ENCODE results near the gene MRLN.
A peak's percentile ranks its signal among the peaks of the same experiment; 100 is the strongest.
"Not testable (repeated sequence)": the region's sequence is repeated elsewhere in the genome, so short reads cannot be mapped to it uniquely, and the experiment has no call there.

Gene MRLN

GRCh38 chr10:59744762-59745161 lies 8.5 kb downstream of the MRLN start:
- DNase-seq: not testable (repeated sequence)

- not testable (repeated sequence) for DNase-seq
These were observed 9.1 kb downstream of the MRLN start for GRCh38 chr10:59744156-59744555.

DNA sequence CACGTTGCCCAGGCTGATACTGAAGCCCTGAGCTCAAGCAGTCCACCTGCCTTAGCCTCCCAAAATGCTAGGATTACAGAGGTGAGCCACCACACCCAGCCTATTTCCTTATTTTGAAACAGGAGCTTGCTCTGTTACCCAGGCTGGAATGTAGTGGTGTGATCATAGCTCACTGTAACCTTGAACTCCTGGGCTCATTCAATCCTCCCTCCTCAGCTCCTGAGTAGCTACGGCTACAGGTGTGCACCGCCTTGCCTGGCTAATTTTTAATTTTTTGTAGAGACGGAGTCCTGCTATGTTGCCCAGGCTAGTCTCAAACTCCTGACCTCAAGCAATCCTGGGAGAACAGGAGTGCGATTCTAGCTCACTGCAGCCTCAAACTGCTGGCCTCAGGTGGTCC lies 11.7 kb downstream of the MRLN start:
- no peak for DNase-seq

- no peak for DNase-seq
These were observed 12.2 kb downstream of the MRLN start for GRCh38 chr10:59741048-59741447.

DNA sequence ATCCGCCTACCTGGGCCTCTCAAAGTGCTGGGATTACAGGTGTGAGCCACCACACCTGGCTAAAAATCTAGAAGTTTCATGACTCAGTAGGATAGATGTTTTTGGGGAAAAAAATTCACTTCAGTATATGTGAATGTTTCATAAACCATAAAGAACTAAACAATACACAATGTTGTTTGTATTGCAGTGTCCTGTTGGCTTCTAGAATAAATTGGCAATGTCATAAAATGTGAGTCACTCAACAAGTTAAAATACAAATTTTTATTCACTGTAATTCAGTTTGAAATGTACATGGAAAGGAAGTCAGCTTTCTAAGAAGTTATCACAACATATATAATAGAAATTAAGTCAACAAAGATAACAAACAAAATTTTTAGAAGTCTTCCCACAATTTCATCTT lies 16.5 kb downstream of the MRLN start:
- DNase-seq: no peak

DNA sequence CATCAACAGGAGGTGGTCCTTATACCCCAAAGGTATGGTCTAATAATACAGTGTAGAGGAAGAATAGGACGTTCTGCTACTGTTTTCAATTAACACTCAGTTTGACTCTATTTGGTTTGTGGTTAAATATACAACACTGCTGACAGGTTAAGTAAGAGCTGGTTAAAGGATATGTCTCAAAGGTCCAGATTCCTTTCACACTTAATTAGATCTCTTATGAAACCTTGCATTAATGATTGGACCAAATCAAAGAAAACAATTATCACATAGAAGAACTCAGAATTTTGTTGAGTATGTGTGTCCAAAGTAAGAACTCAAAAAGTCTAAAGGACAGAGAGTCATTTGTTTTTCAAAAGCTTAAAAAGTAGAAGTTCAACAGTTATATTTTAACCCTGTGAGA lies 18.0 kb downstream of the MRLN start:
- DNase-seq: no peak

- no peak for DNase-seq
These were observed 19.2 kb downstream of the MRLN start for GRCh38 chr10:59734014-59734462.

GRCh38 chr10:59733321-59734013 lies 19.8 kb downstream of the MRLN start:
- DNase-seq: peak; percentile 45

DNA sequence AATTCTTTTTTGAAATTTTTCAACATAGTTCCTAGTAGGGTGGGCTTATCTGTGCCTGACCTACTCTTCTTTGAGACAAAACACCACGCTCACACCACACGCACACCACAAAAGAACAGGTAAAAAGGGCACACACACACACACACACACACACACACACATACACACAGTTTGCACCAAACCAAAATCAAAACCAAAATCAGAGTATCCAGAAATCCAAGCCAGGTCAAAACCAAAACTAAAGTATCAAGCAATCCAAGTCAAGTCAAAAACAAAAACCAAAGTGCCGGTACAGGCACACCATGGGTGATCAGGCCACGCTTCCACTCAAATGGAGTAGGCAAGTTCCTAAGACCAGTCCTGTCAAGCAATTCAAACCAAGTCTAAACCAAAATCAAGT lies 20.4 kb downstream of the MRLN start:
- DNase-seq: not testable (repeated sequence)

DNA sequence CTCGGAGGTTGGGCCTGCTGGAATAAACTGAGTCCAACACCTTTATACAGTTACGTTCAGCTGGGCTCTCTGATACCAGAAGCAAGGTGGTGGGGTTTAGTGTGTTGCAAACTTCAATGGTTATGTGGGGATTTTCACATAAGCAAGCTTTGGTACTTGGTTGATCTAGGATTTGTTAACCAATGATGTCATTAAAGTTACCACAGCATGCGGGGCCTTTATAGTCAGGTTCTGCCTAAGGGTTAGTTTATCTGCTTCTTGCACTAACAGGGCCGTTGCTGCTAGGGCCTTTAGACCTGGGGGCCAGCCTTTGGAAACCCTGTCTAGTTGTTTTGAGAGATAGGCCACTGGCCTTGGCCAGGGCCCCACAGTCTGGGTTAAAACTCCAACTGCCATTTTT lies 24.1 kb downstream of the MRLN start:
- DNase-seq: peak; percentile 39

GRCh38 chr10:59724098-59724938 lies 28.9 kb downstream of the MRLN start:
- DNase-seq: no peak

DNA sequence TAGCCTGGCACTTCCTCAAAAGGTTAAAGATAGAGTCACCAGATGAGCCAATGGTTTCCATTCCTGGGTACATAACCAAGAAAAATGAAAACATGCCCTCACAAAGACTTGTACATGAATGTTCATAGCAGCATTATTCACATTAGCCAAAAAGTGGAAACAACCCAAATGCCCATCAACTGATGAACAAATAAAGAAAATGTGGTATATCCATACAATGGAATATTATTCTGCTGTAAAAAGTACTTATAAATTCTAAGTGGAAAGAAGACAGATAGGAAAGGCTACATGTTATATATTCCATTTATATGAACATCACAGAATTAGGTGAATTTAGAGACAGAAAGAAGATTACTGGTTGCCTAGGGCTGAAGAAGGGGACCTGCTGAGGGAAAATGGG lies 32.9 kb downstream of the MRLN start:
- no peak for DNase-seq

GRCh38 chr10:59719374-59719773 lies 33.9 kb downstream of the MRLN start:
- DNase-seq: no peak

GRCh38 chr10:59718257-59718656 lies 35.0 kb downstream of the MRLN start:
- no peak for DNase-seq

DNA sequence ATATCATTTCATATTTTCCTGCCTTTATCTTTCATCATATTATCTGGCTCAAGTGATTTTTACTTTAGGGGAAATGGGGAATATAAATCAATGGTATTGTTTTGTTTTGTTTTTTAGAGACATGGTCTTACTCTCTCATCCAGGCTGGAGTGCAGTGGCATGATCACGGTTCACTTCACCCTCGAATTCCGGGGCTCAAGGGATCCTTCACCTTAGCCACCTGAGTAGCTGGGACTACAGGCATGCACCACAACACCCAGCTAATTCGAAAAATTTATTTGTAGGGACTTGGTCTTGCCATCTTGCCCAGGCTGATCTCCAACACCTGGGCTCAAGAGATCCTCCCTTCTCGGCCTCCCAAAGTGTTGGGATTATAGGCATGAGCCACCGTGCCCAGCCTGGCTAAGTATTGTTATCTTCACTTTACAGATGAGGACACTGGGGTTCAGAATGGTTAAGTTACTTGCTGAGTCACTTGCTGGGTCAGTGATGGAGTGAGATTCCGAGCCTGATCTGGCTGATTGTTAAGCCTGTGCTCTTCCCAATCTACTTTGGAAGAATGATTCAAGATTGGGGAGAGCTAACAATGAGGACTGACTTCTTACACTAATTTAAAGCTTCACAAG lies 39.9 kb downstream of the MRLN start:
- DNase-seq: peak; percentile 59

- DNase-seq: no peak
These were observed 41.3 kb downstream of the MRLN start for GRCh38 chr10:59711871-59712494.

GRCh38 chr10:59709395-59710125 lies 43.7 kb downstream of the MRLN start, which contains the start of gene SLC16A9:
SLC16A9 (minus strand) TSS chr10:59709850; CDS start chr10:59684291, 25,559 bp downstream.
- peak; percentile 81 for DNase-seq

GRCh38 chr10:59708816-59709394 lies 44.4 kb downstream of the MRLN start:
- peak; percentile 46 for DNase-seq

- DNase-seq: peak; percentile 30
These were observed 46.1 kb downstream of the MRLN start for GRCh38 chr10:59706851-59707797.

DNA sequence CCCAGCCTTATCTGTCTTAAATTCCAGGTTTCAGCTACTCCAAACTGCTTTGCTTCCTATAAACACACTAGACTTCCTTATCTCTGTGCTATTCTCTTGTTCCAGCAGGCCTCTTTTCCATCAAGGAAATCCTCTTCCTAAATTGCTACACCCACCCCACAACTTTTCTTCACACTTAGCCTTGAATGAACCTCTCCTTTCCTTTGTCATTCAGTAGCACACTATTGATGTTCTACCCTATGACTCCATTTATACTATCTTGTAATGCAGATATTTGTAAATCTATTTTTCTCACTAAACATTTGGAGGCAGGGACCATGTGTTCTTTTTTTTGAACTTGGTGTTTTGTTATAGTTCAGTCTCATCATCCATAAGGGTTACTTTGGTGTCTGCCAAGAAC lies 47.3 kb downstream of the MRLN start:
- DNase-seq: no peak

- DNase-seq: no peak
These were observed 48.6 kb downstream of the MRLN start for GRCh38 chr10:59704630-59705029.

Data from hematopoietic multipotent progenitor cell treated with erythropoietin and hydrocortisone succinate and interleukin-3 and kit ligand, for 4 days (in vitro differentiated cells).